ENCODE measurements around the gene DPH3.

Gene DPH3

DNA sequence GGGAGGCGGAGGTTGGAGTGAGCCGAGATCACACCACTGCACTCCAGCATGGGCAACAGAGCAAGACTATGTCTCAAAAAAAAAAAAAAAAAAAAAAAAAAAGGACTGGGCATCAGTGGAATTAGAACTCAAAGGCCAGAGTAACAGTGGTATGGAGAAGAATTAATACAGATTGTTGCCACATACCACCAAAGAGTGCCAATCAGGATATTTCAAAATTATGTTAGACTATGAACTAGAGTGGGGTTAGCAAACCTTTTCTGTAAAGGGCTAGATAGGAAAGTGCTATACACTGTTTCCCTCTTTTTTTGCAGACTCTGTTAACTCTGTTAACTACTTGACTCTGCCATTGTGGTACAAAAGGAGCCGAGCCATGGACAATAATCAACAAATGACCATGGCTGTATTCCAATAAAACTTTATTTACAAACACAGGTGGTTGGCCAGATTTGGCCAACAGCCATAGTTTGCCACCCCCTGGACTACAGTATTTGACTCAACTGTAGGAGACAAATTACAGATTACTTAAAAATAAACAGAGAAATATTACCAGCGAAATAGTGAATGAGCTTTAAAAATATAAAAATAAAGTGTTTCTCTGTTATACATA, 28.6 kb downstream of the DPH3 start:
- no peak for DNase-seq

DNA sequence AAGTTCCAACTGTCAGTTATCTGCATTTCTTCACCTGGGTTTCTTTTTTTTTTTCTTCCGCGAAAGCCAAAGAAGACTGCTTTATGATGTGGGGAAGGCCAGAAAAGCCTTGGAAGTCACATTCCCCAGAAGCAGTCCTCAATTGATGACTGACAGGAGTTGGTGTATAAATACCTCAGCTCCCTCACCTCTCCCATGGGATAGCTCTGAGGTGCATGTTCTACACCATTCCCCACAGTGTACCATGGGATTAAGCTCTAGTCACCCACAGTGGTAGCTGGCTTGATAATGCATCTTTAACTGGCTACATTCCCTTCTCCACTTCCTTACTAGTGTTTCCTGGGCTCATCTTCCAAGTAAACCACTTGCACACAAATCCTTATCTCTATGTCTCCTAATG, 30.5 kb downstream of the DPH3 start:
- DNase-seq: no peak

DNA sequence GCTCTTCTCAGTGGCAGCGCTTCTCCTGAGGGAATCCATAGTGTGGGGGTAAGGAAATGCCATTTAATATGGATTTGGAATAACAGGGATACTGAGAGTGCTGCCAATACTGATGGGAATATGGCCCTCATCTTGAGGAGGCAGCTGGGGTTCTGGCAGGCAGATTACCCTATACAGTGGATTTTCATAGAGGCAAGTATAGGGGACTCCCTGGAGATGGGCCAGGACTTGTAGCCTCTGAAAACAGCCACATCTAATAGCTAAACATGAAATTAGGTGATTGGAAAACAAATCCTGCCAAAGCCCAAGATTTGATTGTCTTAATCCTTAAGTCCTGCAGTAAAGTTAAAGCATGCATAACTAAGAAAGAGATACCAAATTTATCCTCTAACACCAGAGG, 30.9 kb downstream of the DPH3 start:
- DNase-seq: no peak

DNA sequence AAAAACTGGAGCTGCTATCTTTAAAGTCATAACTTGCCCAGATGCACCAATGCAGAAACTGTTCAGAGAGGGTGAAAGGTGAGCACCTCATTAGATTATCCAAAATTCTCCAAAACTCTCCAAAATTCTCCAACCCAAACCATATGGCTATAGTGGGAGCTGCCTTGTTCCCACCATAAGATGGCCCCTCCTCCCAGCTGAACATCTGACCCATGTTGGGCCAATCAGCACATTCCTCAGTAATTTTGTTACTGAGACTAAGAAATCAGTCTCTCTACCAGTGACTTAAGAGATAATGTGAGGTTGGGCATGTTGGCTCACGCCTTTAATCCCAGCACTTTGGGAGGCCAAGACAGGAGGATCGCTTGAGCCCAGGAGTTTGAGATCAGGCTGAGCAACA, 32.8 kb downstream of the DPH3 start:
- DNase-seq: no peak

DNA sequence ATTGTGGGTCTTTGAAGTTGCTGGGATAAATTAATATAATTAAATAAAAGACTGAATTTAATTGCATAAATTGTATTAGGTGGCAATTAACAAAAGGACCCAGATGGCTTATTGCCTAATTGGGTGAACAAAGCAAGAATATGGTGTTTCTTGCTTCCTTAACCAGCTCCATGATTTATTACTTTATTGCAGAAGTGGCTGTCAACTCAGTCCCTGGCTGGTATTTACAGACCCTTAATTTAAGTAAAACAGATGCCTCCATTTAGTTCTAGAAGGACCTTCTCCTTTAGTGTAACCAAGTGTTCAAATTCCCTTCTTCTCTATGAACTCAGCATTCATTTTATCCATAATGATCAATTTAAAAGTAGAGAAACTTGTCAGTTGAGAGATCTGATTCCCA, 35.1 kb downstream of the DPH3 start:
- DNase-seq: no peak

DNA sequence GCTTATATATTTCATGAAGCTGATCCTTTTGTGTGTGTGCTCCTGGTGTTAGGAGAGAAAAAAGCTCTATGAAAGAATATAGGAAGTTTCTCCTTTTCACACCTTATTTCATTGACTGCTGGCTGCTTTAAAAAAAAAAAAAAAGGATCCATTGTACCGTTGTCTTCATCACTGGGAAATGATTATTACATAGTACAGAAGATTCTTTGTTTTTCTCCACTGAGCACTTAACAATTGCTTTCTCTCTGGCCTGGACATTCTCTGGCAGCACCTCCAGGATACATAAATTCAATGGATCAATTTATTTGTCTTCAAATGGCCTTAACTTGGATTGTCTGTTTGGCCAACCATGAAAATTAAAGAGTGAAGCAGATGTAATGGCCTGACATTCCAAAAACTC, 37.2 kb downstream of the DPH3 start:
- no peak for DNase-seq

DNA sequence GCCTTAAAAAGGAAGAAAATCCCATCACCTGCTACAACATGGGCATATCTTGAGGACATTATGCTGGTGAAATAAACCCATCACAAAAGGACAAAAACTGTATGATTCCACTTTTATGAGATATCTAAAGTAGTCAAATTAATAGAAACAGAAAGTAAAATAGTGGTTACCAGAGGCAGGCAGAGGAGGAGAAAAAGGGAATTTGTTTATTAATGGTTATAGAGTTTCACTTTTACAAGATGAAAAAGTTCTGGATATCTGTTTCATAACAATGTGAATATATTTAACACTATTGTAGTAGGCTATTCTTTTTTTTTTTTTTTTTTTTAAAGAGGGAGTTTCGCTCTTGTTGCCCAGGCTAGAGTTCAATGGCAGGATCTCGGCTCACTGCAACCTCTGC, 40.4 kb downstream of the DPH3 start:
- DNase-seq: no peak

DNA sequence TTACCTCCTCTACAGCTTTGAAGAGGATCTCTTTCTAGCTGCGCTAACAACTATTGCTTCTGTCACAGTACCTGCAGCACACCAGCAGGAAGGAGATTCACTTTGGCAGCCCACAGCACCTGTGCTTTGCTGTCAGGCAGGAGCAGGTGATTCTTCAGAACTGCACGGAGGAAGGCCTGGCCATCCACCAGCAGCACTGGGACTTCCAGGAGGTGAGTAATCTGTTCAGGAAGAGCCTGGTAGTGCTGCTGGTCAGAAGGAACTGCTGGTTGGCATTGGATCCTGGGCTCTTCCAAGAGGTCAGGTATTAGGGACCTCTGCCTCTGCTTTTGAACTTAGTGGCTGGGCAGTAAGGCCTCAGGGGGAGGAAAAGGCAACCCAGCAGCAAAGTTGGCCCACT, 42.2 kb downstream of the DPH3 start:
- DNase-seq: no peak

DNA sequence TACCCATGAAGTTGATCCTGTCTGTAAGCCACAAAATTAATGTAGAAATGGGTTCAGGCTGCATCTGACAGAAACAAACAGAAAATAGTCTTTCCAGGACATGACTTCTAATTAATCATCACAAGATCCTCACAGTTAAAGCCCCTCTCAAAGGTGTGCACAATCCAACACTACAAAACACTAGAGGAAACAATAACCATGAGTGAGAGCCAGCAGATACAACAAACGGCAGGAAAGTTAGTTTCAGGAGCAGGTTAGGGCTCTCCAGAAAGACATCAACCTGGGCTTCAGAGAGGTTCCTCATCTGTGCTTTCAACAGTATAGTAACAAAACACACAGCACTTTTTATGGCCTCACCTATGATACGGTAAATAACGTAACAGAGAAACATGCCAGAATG, 42.8 kb downstream of the DPH3 start:
- DNase-seq: no peak

DNA sequence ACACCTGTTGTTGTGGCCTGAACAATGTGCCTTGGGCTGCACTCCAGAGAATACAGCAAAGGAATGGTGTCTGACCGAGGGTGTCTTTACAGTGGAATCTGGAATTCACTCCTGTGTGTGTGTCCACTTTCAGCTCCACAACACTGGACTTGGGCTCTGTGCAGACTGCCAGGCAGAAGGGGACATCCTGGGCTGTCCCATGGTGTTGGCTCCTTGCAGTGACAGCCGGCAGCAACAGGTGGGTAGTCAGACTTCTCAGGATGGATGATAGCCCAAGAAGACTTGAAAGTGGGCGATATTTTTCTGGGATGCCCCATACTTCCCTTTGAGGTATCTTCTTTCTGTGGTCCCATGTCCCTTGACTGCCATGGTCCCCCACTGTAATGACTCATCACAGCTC, 45.0 kb downstream of the DPH3 start:
- no peak for DNase-seq

DNA sequence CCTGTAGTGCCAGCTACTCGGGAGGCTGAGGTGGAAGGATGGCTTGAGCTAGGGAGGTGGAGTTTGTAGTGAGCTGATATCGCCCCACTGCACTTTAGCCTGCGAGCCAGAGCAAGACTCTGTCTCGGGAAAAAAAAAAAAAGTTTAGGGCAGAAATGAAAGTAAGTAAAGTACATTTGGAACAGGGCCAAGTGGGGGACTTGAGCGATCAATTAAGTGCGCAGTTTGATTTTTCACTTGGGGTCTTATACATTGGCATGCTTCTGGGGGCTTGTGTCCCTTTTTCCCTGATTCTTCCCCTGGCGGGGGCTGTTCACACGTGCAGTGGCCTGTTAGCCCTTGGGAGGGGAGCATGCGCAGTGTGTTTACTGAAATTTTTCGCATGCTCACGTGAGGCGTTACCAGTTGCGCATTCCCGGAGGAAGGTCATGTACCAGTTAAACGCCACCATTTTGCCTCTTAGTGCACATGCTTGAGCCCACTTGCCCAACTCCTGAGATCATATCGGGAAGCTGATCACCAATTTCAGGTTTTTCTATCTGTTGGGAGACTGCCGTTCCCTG, 48.3 kb downstream of the DPH3 start:
- DNase-seq: no peak

DNA sequence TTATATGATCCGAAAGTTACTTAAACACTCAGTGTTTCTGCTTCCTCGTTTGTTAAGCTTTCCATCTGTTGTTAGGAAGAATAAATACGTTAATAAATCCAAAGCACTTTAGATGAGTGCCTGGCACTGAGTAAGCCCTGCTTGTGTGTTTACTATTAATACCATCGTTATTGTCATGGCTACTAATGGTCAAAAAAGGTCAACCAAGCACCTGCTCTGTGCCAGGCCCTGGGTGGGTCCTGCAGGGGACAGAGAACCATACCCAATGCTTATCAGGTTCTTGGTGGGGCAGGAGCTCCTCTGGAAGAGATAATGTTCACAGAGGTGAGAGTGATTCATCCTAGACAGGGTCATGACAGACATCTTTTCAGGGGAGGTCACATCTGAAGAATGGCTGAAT, 50.4 kb downstream of the DPH3 start:
- DNase-seq: no peak

DNA sequence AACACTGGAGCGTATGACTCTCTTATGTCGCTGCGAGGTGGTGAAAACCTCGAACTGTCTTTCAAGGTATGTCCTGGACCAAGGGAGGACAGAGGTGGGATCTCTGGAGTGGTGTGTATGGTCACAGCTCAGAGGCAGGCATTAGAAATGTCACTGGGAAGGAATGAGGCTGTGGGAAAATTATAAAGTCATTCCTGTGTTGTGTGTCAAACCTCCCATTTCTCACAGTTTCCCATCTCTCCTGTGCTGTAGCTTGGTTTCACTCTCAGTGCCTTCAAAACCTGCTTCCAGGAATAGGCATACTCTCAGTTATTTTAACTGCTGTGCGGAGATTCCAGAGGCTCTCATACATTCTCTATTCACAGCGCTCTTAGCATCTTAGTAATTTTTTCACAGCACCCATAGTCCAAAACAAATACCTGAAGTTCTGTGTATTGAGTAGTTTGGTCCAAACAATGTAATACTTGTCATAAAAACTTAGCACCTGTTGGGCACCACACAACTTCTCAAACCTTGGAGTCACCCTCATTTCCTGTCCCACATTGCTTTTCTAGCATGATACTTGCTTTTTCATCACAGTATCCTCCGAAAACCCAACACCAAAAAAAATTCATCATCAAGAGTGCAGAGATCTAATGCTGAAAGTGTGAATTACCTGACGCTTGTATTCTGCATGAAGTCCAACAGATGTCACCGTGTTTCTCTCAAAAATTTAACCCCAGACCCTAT, 53.4 kb downstream of the DPH3 start:
- DNase-seq: no peak
